Measurements from ENCODE around the gene AGAP1. TPM values are rescaled to one million over a fixed set of nuclear protein-coding genes. Genes with fewer than 3 reads are reported as not detected.

AGAP1 gene
- total RNA-seq, 1 donor from 2014 or later = 39.4 TPM

DNA sequence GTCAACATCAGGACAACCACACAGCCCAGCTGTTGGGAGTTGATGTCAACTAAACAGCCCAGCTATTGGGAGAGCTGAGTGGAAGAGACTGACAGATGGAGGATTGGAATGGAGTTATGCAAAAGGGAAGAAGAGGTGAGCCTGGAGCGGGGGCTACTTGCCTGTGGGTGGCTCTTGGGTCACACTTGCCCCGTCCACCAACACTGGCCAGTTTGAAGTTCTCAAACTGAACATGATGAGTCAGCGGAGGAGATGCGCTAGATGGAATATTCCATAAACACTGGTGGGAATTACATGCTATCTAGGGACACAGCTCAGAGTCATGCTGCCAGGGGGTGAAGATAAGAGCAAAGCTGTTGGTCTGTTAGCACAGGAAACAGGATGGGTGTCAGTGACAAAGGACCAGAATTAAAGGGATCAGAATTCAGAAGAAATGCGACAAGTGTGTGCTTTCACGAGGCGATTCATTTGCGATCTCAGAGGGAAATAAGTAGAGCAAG lies 33.2 kb upstream of the AGAP1 start:
- FAIRE-seq = no peak
- H3K4me2 ChIP-seq (ENCODE audit: low read length) = no peak overlapping the region

DNA sequence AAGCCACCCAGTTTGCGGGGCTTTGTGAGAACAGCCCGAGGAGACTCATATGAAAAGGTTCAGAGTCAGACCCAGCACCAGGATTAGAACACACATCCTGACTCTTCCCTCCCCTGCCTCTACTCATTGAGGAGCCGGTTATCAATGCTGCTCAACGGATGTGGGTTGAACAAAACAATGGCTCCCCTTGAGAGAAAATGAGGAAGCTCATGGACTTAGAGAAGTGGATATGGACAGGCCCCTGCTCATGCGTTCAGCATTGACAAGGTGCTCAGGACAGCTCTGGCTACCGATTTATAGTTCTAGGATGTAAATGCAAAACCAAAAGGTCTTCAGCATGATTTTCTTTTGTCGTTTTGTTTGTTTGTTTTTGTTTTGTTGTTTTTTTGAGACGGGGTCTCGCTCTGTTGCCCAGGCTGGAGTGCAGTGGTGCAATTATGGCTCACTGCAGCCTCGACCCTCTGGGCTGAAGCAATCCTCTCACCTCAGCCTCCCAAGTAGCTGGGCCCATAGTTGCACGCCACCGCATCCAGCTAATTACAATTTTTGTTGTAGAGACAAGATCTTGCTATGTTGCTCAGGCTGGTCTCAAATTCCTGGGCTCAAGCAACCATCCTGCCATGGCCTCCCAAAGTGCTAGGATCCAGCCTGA lies 32.0 kb upstream of the AGAP1 start:
- no peak overlapping the region for H3K27ac Mint-ChIP-seq (ENCODE audit: unreplicated experiment)
- no peak for DNase-seq (ENCODE audit: low read depth)
- TF ChIP-seq, protein P1, sequence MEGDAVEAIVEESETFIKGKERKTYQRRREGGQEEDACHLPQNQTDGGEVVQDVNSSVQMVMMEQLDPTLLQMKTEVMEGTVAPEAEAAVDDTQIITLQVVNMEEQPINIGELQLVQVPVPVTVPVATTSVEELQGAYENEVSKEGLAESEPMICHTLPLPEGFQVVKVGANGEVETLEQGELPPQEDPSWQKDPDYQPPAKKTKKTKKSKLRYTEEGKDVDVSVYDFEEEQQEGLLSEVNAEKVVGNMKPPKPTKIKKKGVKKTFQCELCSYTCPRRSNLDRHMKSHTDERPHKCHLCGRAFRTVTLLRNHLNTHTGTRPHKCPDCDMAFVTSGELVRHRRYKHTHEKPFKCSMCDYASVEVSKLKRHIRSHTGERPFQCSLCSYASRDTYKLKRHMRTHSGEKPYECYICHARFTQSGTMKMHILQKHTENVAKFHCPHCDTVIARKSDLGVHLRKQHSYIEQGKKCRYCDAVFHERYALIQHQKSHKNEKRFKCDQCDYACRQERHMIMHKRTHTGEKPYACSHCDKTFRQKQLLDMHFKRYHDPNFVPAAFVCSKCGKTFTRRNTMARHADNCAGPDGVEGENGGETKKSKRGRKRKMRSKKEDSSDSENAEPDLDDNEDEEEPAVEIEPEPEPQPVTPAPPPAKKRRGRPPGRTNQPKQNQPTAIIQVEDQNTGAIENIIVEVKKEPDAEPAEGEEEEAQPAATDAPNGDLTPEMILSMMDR (IDR thresholded peaks at IDR 0.05; ENCODE audit: insufficient read depth, low read depth, low read length) = no peak
- no peak for TF ChIP-seq EZH2 (IDR thresholded peaks at IDR 0.05; ENCODE audit: insufficient read depth, low read length)

More for the DNA sequence above, 33.2 kb upstream of the AGAP1 start:
- Histone ChIP-seq H3K9ac (ENCODE audit: low read length) (no peak overlapping the region), H2AFZ (ENCODE audit: low read depth, low read length) (no peak overlapping the region), H3K4me1 (ENCODE audit: insufficient read depth, low read length) (no peaks in the 10 kb centered on the region), H3K27ac (ENCODE audit: low read depth, low read length) (no peak overlapping the region), H3K79me2 (ENCODE audit: insufficient read depth, low read length) (no peaks in the 10 kb centered on the region), H3K9me3 (ENCODE audit: insufficient read depth, low read depth, low read length) (no peaks in the 10 kb centered on the region), H3K27me3 (ENCODE audit: insufficient read depth, low read length) (peaks cover 7% of the 10 kb centered on the region), H3K36me3 (ENCODE audit: insufficient read depth, low read length) (no peaks in the 10 kb centered on the region), H4K20me1 (ENCODE audit: insufficient read depth, low read length) (no peaks in the 10 kb centered on the region), H3K4me3 (ENCODE audit: insufficient read depth, low read depth, low read length) (no peak overlapping the region)
- Mint-ChIP-seq H3K27me3 (ENCODE audit: low read depth, unreplicated experiment) (peaks cover 10% of the 10 kb centered on the region), H3K27ac (ENCODE audit: unreplicated experiment) (no peak overlapping the region), H3K4me1 (ENCODE audit: low read depth, unreplicated experiment) (peaks cover 4% of the 10 kb centered on the region), H3K4me3 (ENCODE audit: unreplicated experiment) (no peak overlapping the region), H3K36me3 (ENCODE audit: low read depth, unreplicated experiment) (no peaks in the 10 kb centered on the region), H3K9me3 (ENCODE audit: unreplicated experiment) (peaks cover 1% of the 10 kb centered on the region)
- no peak for DNase-seq (ENCODE audit: low read depth)
- TF ChIP-seq, protein P1 (IDR thresholded peaks at IDR 0.05; ENCODE audit: insufficient read depth, low read depth, low read length) = no peak

DNA sequence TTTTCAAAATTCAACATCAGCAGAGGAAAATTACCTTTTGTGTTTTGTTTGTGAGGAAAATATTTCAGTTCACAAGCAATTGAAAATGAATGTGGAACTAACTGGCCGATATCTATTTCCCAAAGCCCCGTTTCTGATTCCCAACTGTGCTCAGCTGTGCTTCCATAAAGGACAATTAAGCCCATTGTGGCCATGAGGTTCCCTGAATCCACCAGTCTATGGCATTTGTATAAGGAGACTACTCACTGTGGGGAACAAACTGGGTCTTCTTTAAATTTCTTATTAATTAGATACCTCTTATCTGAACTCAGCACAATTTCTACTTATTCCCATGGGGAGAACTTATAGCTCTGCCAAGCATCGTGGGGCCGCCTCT lies 31.4 kb upstream of the AGAP1 start:
- H3K4me1 Mint-ChIP-seq (ENCODE audit: low read depth, unreplicated experiment) = peaks cover 4% of the 10 kb centered on the region
- no peak overlapping the region for H3K4me3 Mint-ChIP-seq (ENCODE audit: unreplicated experiment)
- TF ChIP-seq, protein P1 (IDR thresholded peaks at IDR 0.05; ENCODE audit: insufficient read depth, low read depth, low read length) = no peak
- TF ChIP-seq EZH2 (IDR thresholded peaks at IDR 0.05; ENCODE audit: insufficient read depth, low read length) = no peak
- Histone ChIP-seq H3K4me2 (ENCODE audit: low read length) (no peak overlapping the region), H3K27ac (ENCODE audit: low read depth, low read length) (no peak overlapping the region), H4K20me1 (ENCODE audit: insufficient read depth, low read length) (no peaks in the 10 kb centered on the region), H3K36me3 (ENCODE audit: insufficient read depth, low read length) (no peaks in the 10 kb centered on the region), H2AFZ (ENCODE audit: low read depth, low read length) (no peak overlapping the region), H3K9me3 (ENCODE audit: insufficient read depth, low read depth, low read length) (no peaks in the 10 kb centered on the region), H3K79me2 (ENCODE audit: insufficient read depth, low read length) (no peaks in the 10 kb centered on the region), H3K27me3 (ENCODE audit: insufficient read depth, low read length) (peaks cover 7% of the 10 kb centered on the region), H3K4me1 (ENCODE audit: insufficient read depth, low read length) (no peaks in the 10 kb centered on the region), H3K4me3 (ENCODE audit: insufficient read depth, low read depth, low read length) (no peak overlapping the region), H3K9ac (ENCODE audit: low read length) (no peak overlapping the region)
- DNase-seq (ENCODE audit: low read depth) (no peak), FAIRE-seq (no peak)
- peaks cover 8% of the 10 kb centered on the region for H3K27me3 Mint-ChIP-seq (ENCODE audit: low read depth, unreplicated experiment)
- H3K9me3 Mint-ChIP-seq (ENCODE audit: unreplicated experiment) = peaks cover 1% of the 10 kb centered on the region
- H3K27ac Mint-ChIP-seq (ENCODE audit: unreplicated experiment) = no peak overlapping the region
- H3K36me3 Mint-ChIP-seq (ENCODE audit: low read depth, unreplicated experiment) = no peaks in the 10 kb centered on the region

More for the DNA sequence above, 32.0 kb upstream of the AGAP1 start:
- no peak overlapping the region for H3K27ac ChIP-seq (ENCODE audit: low read depth, low read length)
- H3K9ac ChIP-seq (ENCODE audit: low read length) = no peak overlapping the region
- H3K4me3 ChIP-seq (ENCODE audit: insufficient read depth, low read depth, low read length) = no peak overlapping the region
- Mint-ChIP-seq H3K4me3 (ENCODE audit: unreplicated experiment) (no peak overlapping the region), H3K4me1 (ENCODE audit: low read depth, unreplicated experiment) (peaks cover 4% of the 10 kb centered on the region), H3K27me3 (ENCODE audit: low read depth, unreplicated experiment) (peaks cover 8% of the 10 kb centered on the region), H3K36me3 (ENCODE audit: low read depth, unreplicated experiment) (no peaks in the 10 kb centered on the region), H3K9me3 (ENCODE audit: unreplicated experiment) (peaks cover 1% of the 10 kb centered on the region)
- no peaks in the 10 kb centered on the region for H3K36me3 ChIP-seq (ENCODE audit: insufficient read depth, low read length)
- H3K79me2 ChIP-seq (ENCODE audit: insufficient read depth, low read length) = no peaks in the 10 kb centered on the region
- no peak overlapping the region for H3K4me2 ChIP-seq (ENCODE audit: low read length)
- peaks cover 7% of the 10 kb centered on the region for H3K27me3 ChIP-seq (ENCODE audit: insufficient read depth, low read length)
- H3K4me1 ChIP-seq (ENCODE audit: insufficient read depth, low read length) = no peaks in the 10 kb centered on the region
- H3K9me3 ChIP-seq (ENCODE audit: insufficient read depth, low read depth, low read length) = no peaks in the 10 kb centered on the region
- no peaks in the 10 kb centered on the region for H4K20me1 ChIP-seq (ENCODE audit: insufficient read depth, low read length)
- no peak for FAIRE-seq
- no peak overlapping the region for H2AFZ ChIP-seq (ENCODE audit: low read depth, low read length)
